ENCODE measurements around the gene PRTN3.

GRCh38 chr19:892894-893689, 52.3 kb downstream of the PRTN3 start, which contains the start of the genes MED16 and RNU6-9:
- TF ChIP-seq CTCF (IDR thresholded peaks at IDR 0.05) (no peak), POLR2A (IDR thresholded peaks at IDR 0.05) (peak in 1 of 2 donors; percentile 32), EP300 (IDR thresholded peaks at IDR 0.05) (no peak), POLR2AphosphoS5 (IDR thresholded peaks at IDR 0.05) (peak in 2 of 3 donors; percentile 27 to 76)

All from suprapubic skin (tissue), 4 donors.